IMR-90 (cell line): ENCODE results near the gene MSH3. TPM values are rescaled to one million over a fixed set of nuclear protein-coding genes. Genes with fewer than 3 reads are reported as not detected.

Experiments
- ATAC-seq: fragments of 200-7000 bp; cut with Tn5 transposase; 2 replicates; pipeline ENCODE4 v1.9.1; 2020; ENCODE audit warnings: low read depth, mild to moderate bottlenecking, moderate library complexity
- BruUV-seq: library from RNA; stranded (reverse); fragments of 400-500 nt; replicated peaks from 2 replicates; lab custom pipeline; 2021; lab: Mats Ljungman, UMichigan
- CTCF ChIA-PET: fragments of 300-600 bp; formaldehyde crosslinking; extraction: SDS; loops from one replicate; lab custom pipeline; 2021; ENCODE audit warnings: antibody characterized with exemption; lab: Yijun Ruan, JAX
- POLR2A ChIA-PET: fragments of 300-600 bp; sonication (Branson Sonifier 250); formaldehyde crosslinking; loops from one replicate; lab custom pipeline; 2022; ENCODE audit warnings: antibody characterized with exemption; ENCODE audit not compliant: unreplicated experiment; lab: Charles Lee
- DNase-seq: peaks from one replicate; pipeline ENCODE4 v3.0.0; 2013
- H2AFZ ChIP-seq: replicated peaks from 2 replicates; pipeline ENCODE3; 2013; ENCODE audit warnings: low read length, mild to moderate bottlenecking; ENCODE audit not compliant: poor library complexity
- H2AK5ac ChIP-seq: 2 replicates; pipeline ENCODE4 v1.6.1; 2013; ENCODE audit warnings: low read depth, low read length, inconsistent platforms
- H2AK9ac ChIP-seq: replicated peaks from 2 replicates; pipeline ENCODE3; 2013; ENCODE audit warnings: mild to moderate bottlenecking, low read depth, low read length, moderate library complexity; ENCODE audit not compliant: poor library complexity
- H2BK120ac ChIP-seq: 2 replicates; pipeline ENCODE4 v1.6.1; 2013; ENCODE audit warnings: low read depth, low read length, inconsistent platforms
- H2BK15ac ChIP-seq: 3 replicates; pipeline ENCODE4 v1.6.1; 2013; ENCODE audit warnings: low read depth, low read length, inconsistent platforms
- H2BK20ac ChIP-seq: 2 replicates; pipeline ENCODE4 v1.6.1; 2013; ENCODE audit warnings: low read depth, mild to moderate bottlenecking, inconsistent platforms, low read length, moderate library complexity
- H2BK5ac ChIP-seq: 2 replicates; pipeline ENCODE4 v1.6.1; 2013; ENCODE audit warnings: mild to moderate bottlenecking, low read depth, low read length, inconsistent platforms; ENCODE audit not compliant: poor library complexity, severe bottlenecking
- H3K14ac ChIP-seq: replicated peaks from 2 replicates; pipeline ENCODE4 v1.6.1; 2013; ENCODE audit warnings: low read depth, low read length, inconsistent platforms
- H3K18ac ChIP-seq: 2 replicates; pipeline ENCODE4 v1.6.1; 2013; ENCODE audit warnings: low read depth, low read length, control low read depth
- H3K23ac ChIP-seq: 2 replicates; pipeline ENCODE4 v1.6.1; 2013; ENCODE audit warnings: low read depth, low read length, inconsistent platforms
- H3K27ac ChIP-seq: 2 replicates; pipeline ENCODE4 v1.5.1; 2013; ENCODE audit warnings: mild to moderate bottlenecking, control low read depth, low read length; ENCODE audit not compliant: insufficient read depth
- H3K27me3 ChIP-seq: 2 replicates; pipeline ENCODE4 v1.6.1; 2013; ENCODE audit warnings: low read length; ENCODE audit not compliant: control insufficient read depth, insufficient read depth
- H3K36me3 ChIP-seq: 2 replicates; pipeline ENCODE4 v1.6.1; 2013; ENCODE audit warnings: low read length, mixed read lengths; ENCODE audit not compliant: control insufficient read depth, insufficient read depth
- H3K4ac ChIP-seq: 2 replicates; pipeline ENCODE4 v1.6.1; 2013; ENCODE audit warnings: low read depth, low read length, inconsistent platforms
- H3K4me1 ChIP-seq: 2 replicates; pipeline ENCODE4 v1.6.1; 2013; ENCODE audit warnings: low read length, mixed read lengths; ENCODE audit not compliant: control insufficient read depth, insufficient read depth
- H3K4me2 ChIP-seq: 2 replicates; pipeline ENCODE4 v1.6.1; 2013; ENCODE audit warnings: low read depth, mild to moderate bottlenecking, control low read depth, low read length, moderate library complexity
- H3K4me3 ChIP-seq: 2 replicates; pipeline ENCODE4 v1.5.1; 2013; ENCODE audit warnings: low read depth, mild to moderate bottlenecking, control low read depth, low read length, moderate library complexity; ENCODE audit not compliant: insufficient read depth
- H3K56ac ChIP-seq: 2 replicates; pipeline ENCODE4 v1.6.1; 2013; ENCODE audit warnings: low read length, inconsistent platforms; ENCODE audit not compliant: insufficient read depth; ENCODE audit errors: extremely low read depth
- H3K79me1 ChIP-seq, 2 experiments: 2 replicates each; pipeline ENCODE4 v1.6.1; 2013; ENCODE audit warnings: low read length in 2 of 2, inconsistent platforms in 1 of 2, low read depth in 1 of 2
- H3K9ac ChIP-seq: 2 replicates; pipeline ENCODE4 v1.6.1; 2013; ENCODE audit warnings: low read depth, low read length, control low read depth
- H3K9me1 ChIP-seq: 2 replicates; pipeline ENCODE4 v1.6.1; 2013; ENCODE audit warnings: low read length, inconsistent platforms; ENCODE audit not compliant: insufficient read depth
- H3K9me3 ChIP-seq: 2 replicates; pipeline ENCODE4 v1.6.1; 2013; ENCODE audit warnings: low read length; ENCODE audit not compliant: control insufficient read depth, insufficient read depth
- H4K20me1 ChIP-seq: 2 replicates; pipeline ENCODE4 v1.6.1; 2013; ENCODE audit warnings: low read length, inconsistent platforms; ENCODE audit not compliant: insufficient read depth
- H4K5ac ChIP-seq: 2 replicates; pipeline ENCODE4 v1.6.1; 2013; ENCODE audit warnings: mild to moderate bottlenecking, low read depth, low read length, control low read depth
- H4K8ac ChIP-seq, 2 experiments: 2 replicates each; pipeline ENCODE4 v1.6.1; 2013; ENCODE audit warnings: low read depth in 2 of 2, low read length in 2 of 2, control low read depth in 1 of 2, inconsistent platforms in 1 of 2
- H4K91ac ChIP-seq: 2 replicates; pipeline ENCODE4 v1.6.1; 2013; ENCODE audit warnings: low read depth, low read length, inconsistent platforms; ENCODE audit not compliant: insufficient read depth
- CEBPB ChIP-seq: IDR thresholded peaks from 2 replicates; pipeline ENCODE4 v1.6.1; 2012; ENCODE audit warnings: low read depth, low read length, improper control_type of control experiment
- FOS ChIP-seq: fragments of 150-350 bp; IDR thresholded peaks from 2 replicates; pipeline ENCODE4 v1.6.1; 2016; ENCODE audit warnings: low read depth, low read length
- NFE2L2 ChIP-seq: fragments of 150-350 bp; IDR thresholded peaks from 2 replicates; pipeline ENCODE4 v1.6.1; 2016; ENCODE audit warnings: low read depth, mild to moderate bottlenecking, low read length
- POLR2A ChIP-seq: IDR thresholded peaks from 2 replicates; pipeline ENCODE4 v1.6.1; 2012; ENCODE audit warnings: mild to moderate bottlenecking, low read depth, low read length
- RCOR1 ChIP-seq: IDR thresholded peaks from 2 replicates; pipeline ENCODE4 v1.6.1; 2012; ENCODE audit warnings: mild to moderate bottlenecking, low read length, improper control_type of control experiment; ENCODE audit not compliant: insufficient replicate concordance
- RFX5 ChIP-seq: IDR thresholded peaks from 2 replicates; pipeline ENCODE4 v1.8.0; 2012; ENCODE audit warnings: low read depth, mild to moderate bottlenecking, low read length, moderate library complexity
- WGBS, 2 experiments: methylation state at CpG; one replicate each; pipeline versions ENCODE4 v1.1.5 to v1.1.7; 2013; ENCODE audit warnings: missing lambda C conversion rate in 2 of 2; ENCODE audit not compliant: insufficient read length in 1 of 2; ENCODE audit errors: extremely low coverage in 2 of 2; 5-methylcytosine and 5-hydroxymethylcytosine counted together
- dilution Hi-C: fragments of 300-500 bp; cut with HindIII; formaldehyde crosslinking; loops from one replicate; pipeline ENCODE4 v1.14.3; 2018; ENCODE audit warnings: low sequenced_read_pairs; ENCODE audit not compliant: unreplicated experiment
- in situ Hi-C: fragments of 300-500 bp; cut with MboI; formaldehyde crosslinking; loops from 3 replicates; pipeline ENCODE4 v1.14.3; 2019; ENCODE audit warnings: low sequenced_read_pairs, inconsistent platforms, mixed read lengths
- intact Hi-C: fragments of 100-400 bp; cut with micrococcal nuclease; formaldehyde crosslinking; loops from 2 replicates; pipeline ENCODE4 v1.10.0; 2022
- polyA plus RNA-seq, 3 experiments: library from polyadenylated mRNA; depleted of rRNA; stranded (reverse); fragments of >200 nt; gene quantifications; 2 replicates each; pipeline ENCODE4 v1.2.3, GENCODE V29; 2012; ENCODE audit warnings: low replicate concordance in 1 of 3
- total RNA-seq: library from RNA; depleted of rRNA; stranded (reverse); fragments of >200 nt; gene quantifications from 2 replicates; pipeline ENCODE4 v1.2.3, GENCODE V29; 2012
- TF ChIP-seq, protein P1 (sequence below): fragments of 150-350 bp; IDR thresholded peaks from 2 replicates; pipeline ENCODE4 v1.6.1; 2017; ENCODE audit warnings: mild to moderate bottlenecking, antibody characterized with exemption, low read length, low read depth
- TF ChIP-seq, protein P2 (sequence below): fragments of 150-350 bp; IDR thresholded peaks from 2 replicates; pipeline ENCODE4 v1.6.1; 2016; ENCODE audit warnings: low read depth, mild to moderate bottlenecking, low read length, moderate library complexity, borderline replicate concordance

Gene MSH3
- total and polyA plus RNA-seq, 2 of the 4 experiments (the other 2 are of a cell fraction) = 4.6 to 13.3 TPM

DNA sequence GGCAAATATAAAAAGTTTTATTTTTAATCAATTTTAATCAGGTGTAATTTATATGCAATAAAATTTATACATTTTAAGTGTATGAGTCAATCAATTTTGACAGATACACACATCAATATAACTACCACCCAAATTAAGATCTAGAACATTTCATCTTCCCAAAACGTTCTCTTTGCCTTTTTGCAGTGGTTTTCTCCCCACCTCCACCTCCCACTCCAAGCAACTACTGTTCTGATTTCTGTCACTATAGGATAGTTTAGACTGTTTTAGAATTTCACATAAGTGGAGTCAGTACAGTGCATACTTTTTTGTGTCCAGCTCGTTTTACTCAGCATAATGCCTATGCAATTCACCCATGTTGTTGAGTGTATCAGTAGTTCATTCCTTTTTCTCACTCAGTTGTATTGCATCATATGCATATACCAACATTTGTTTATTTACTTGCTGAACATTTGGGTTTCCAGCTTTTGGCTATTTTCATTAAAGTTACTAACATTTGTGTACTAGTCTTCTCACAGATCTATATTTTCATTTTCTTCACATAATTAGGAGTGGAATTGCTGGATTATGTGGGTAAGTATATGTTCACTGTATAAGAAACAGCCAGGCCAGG is 52.5 kb downstream of the MSH3 start:
- H4K8ac ChIP-seq = no peak overlapping the region
- no peak overlapping the region for H2AK5ac ChIP-seq
- H2BK15ac ChIP-seq = no peak overlapping the region
- H3K27me3 ChIP-seq = no peaks in the 10 kb centered on the region
- DNase-seq (no peak), ATAC-seq (no peak)
- no peak overlapping the region for H3K4ac ChIP-seq
- POLR2A ChIA-PET = interaction anchor here (0.5 kb wide), 1 partner anchor 486 kb away, joined by 4 read pairs; no protein-coding TSS in a partner anchor
- no peak overlapping the region for H3K27ac ChIP-seq
- TF ChIP-seq RFX5 = no peak
- TF ChIP-seq, protein P1, sequence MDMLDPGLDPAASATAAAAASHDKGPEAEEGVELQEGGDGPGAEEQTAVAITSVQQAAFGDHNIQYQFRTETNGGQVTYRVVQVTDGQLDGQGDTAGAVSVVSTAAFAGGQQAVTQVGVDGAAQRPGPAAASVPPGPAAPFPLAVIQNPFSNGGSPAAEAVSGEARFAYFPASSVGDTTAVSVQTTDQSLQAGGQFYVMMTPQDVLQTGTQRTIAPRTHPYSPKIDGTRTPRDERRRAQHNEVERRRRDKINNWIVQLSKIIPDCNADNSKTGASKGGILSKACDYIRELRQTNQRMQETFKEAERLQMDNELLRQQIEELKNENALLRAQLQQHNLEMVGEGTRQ = no peak
- no peak for TF ChIP-seq POLR2A
- peak; percentile 75 for TF ChIP-seq CEBPB
- TF ChIP-seq, protein P2, sequence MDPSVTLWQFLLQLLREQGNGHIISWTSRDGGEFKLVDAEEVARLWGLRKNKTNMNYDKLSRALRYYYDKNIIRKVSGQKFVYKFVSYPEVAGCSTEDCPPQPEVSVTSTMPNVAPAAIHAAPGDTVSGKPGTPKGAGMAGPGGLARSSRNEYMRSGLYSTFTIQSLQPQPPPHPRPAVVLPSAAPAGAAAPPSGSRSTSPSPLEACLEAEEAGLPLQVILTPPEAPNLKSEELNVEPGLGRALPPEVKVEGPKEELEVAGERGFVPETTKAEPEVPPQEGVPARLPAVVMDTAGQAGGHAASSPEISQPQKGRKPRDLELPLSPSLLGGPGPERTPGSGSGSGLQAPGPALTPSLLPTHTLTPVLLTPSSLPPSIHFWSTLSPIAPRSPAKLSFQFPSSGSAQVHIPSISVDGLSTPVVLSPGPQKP = no peak
- no peak for TF ChIP-seq RCOR1
- TF ChIP-seq FOS = no peak
- no peak for TF ChIP-seq NFE2L2
- no TSS peak for BruUV-seq
- dilution Hi-C loops = no loop called here
- peaks cover 8% of the 10 kb centered on the region for H3K36me3 ChIP-seq
- in situ Hi-C loops = no loop called here
- peaks cover 5% of the 10 kb centered on the region for H3K4me1 ChIP-seq
- no peak overlapping the region for H3K23ac ChIP-seq
- no peak overlapping the region for H3K4me2 ChIP-seq
- H3K9me3 ChIP-seq = no peaks in the 10 kb centered on the region
- no CpG with 5 or more reads among the region's 2 CpGs for WGBS, 2 experiments
- CTCF ChIA-PET = no interaction called here
- H3K18ac ChIP-seq = no peak overlapping the region
- no peak overlapping the region for H2BK5ac ChIP-seq
- no peak overlapping the region for H4K91ac ChIP-seq
- H3K14ac ChIP-seq = no peak overlapping the region; the same call in 1 of the 2 replicates
- no peak overlapping the region for H2AFZ ChIP-seq
- no peak overlapping the region for H3K56ac ChIP-seq
- H2AK9ac ChIP-seq = no peak overlapping the region
- peaks cover 11% of the 10 kb centered on the region; the same call in 1 of the 2 replicates for H3K9me1 ChIP-seq
- H4K5ac ChIP-seq = no peak overlapping the region
- no peaks in the 10 kb centered on the region for H4K20me1 ChIP-seq
- intact Hi-C loops = no loop called here
- H2BK20ac ChIP-seq = no peak overlapping the region
- peaks cover 0 to 9% of the 10 kb centered on the region in 2 experiments; a peak in 3 of 4 replicates for H3K79me1 ChIP-seq
- H3K9ac ChIP-seq = no peak overlapping the region
- H2BK120ac ChIP-seq = no peak overlapping the region
- no peak overlapping the region for H3K4me3 ChIP-seq
